ENCODE data around the gene KLK13.

The KLK13 gene

DNA sequence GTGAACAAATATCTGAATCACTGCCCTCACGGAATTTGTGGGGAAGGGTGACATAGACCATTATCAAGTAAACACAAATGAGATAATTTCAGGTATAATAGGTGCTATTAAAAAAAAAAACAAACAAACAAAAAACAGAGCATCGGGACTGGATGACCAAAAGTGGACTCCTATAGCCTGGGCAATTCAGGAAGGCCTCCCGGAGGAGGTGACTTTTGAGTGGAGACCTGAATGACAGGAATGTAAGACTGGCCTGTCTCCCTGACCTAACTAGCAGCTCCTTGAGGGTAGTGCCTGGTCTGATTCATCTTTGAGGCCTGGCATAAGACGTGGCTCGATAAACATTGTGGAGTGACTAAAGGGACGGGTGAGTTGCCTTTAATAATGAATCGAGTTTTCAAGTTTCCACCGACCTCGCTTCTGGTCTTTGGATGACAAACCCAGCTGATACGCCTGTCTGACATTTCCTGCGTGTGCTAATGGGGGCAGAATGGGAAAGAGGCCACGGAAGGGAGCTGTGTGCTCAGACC is 52.2 kb downstream of the KLK13 start:
- Histone ChIP-seq H3K27ac (ENCODE audit: low read length) (no peak overlapping the region), H3K4me3 (ENCODE audit: low read length) (no peak overlapping the region), H3K36me3 (ENCODE audit: control insufficient read depth, insufficient read depth, low read length) (no peaks in the 10 kb centered on the region), H3K9me3 (ENCODE audit: control insufficient read depth, insufficient read depth, low read length) (no peaks in the 10 kb centered on the region), H3K27me3 (ENCODE audit: control insufficient read depth, insufficient read depth, low read length) (no peaks in the 10 kb centered on the region; the same call in 1 of the 2 replicates), H3K4me1 (ENCODE audit: control insufficient read depth, insufficient read depth, low read length) (no peaks in the 10 kb centered on the region)
- WGBS (ENCODE audit: insufficient coverage, insufficient read length), result no CpG with 5 or more reads among the region's 12 CpGs
- no peak for DNase-seq (ENCODE audit: low read depth, low spot score)

DNA sequence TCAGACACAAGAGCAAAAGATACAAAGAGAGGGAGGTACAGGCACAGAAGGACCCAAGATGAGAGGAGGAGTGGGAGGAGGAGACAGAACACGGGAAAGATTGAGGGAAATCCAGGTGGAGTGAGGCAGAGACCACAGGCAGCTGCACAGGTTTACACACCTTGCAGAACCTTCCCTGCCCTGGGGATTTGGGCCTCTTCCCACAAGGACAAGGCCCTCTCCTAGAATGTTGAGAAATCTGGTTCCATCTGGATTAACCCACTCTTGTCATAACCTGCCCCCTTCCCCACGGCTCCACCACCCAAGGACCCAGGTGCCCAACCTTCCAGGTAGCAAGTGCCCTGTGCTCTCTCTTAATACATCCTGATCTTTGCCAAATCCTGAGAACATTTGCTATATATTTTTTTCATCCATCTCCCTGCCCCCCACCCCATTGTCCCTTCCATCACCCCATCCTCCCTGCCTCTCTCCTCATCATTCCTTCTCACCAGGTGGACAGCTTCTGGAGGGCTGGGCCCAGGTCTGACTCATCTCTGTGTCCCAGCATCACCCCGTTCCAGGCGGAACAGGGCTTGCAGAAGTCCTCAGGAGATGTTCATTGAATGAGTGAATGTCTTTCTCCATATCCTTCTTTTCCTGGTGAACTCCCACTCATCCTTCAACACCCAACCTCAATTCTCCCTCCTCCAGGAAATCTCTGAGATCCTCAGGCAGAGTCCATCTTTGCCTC is 54.7 kb downstream of the KLK13 start:
- Histone ChIP-seq H3K27ac (ENCODE audit: low read length) (no peak overlapping the region), H3K27me3 (ENCODE audit: control insufficient read depth, insufficient read depth, low read length) (no peaks in the 10 kb centered on the region; the same call in 1 of the 2 replicates), H3K4me3 (ENCODE audit: low read length) (no peak overlapping the region), H3K9me3 (ENCODE audit: control insufficient read depth, insufficient read depth, low read length) (no peaks in the 10 kb centered on the region), H3K4me1 (ENCODE audit: control insufficient read depth, insufficient read depth, low read length) (no peaks in the 10 kb centered on the region), H3K36me3 (ENCODE audit: control insufficient read depth, insufficient read depth, low read length) (no peaks in the 10 kb centered on the region)
- WGBS (ENCODE audit: insufficient coverage, insufficient read length), result no CpG with 5 or more reads among the region's 4 CpGs
- no peak for DNase-seq (ENCODE audit: low read depth, low spot score)

DNA sequence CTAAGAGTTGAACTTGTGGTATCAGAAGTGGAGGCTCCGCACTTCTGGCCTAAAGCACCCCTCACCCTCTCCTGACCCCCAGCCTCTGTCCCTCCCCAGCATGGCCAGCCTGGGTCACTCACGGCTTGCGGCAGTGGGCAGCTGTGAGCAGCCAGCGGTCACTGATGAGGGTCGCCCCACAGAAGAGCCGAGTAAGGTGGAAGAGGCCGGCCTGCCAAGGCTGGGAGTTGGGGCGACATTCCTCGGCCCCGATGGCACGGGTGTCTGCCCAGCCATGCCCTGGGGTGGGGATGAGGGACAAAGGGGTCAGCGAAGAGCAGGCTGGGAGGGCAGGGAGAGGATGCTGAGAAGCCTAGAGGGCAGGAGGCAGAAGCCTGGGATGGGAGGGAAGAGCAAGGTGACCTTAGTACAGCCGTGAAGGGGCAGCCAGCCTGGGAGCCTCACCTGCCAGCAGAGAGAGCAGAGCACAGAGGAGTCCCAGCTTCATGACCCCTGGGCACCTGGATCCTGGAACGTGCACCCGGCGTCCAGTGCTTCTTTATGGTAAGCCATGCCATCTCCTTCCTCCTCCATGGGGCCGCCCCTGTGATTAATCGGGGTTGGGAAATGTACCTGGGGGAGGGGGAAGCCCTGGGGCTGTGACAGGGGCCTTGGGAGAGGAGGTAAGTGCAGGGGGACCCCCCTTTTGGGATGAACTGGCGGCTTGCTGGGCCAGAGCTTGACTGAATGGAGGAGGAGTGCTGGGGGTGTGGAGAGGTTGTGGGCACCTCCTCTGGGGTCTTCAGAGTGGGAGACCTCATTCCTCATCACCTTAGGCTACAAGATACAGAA is 55.6 kb downstream of the KLK13 start:
- no CpG with 5 or more reads among the region's 19 CpGs for WGBS (ENCODE audit: insufficient coverage, insufficient read length)
- Histone ChIP-seq H3K36me3 (ENCODE audit: control insufficient read depth, insufficient read depth, low read length) (no peaks in the 10 kb centered on the region), H3K27ac (ENCODE audit: low read length) (no peak overlapping the region), H3K9me3 (ENCODE audit: control insufficient read depth, insufficient read depth, low read length) (no peaks in the 10 kb centered on the region), H3K27me3 (ENCODE audit: control insufficient read depth, insufficient read depth, low read length) (no peaks in the 10 kb centered on the region), H3K4me3 (ENCODE audit: low read length) (no peak overlapping the region), H3K4me1 (ENCODE audit: control insufficient read depth, insufficient read depth, low read length) (no peaks in the 10 kb centered on the region)
- no peak for DNase-seq (ENCODE audit: low read depth, low spot score)

DNA sequence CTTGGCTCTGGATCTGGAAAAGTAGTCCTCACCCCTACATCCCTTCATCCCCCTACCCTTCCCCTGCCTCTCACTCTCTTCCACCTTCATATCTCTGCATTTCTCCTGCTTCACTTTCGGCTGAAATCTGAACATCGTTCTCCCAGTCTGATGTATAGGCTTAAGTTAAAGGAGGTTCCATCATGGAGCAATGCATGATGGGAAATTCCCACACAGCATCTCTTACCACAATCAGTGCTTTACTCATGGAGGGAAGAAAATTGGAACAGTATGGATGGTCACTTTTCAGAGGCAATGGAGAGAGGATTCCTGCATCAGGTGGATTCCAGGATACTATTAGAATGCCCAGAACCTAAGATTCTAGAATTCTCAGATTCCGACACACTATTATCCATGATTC is 57.4 kb downstream of the KLK13 start:
- Histone ChIP-seq H3K9me3 (ENCODE audit: control insufficient read depth, insufficient read depth, low read length) (no peaks in the 10 kb centered on the region), H3K36me3 (ENCODE audit: control insufficient read depth, insufficient read depth, low read length) (no peaks in the 10 kb centered on the region), H3K4me1 (ENCODE audit: control insufficient read depth, insufficient read depth, low read length) (no peaks in the 10 kb centered on the region), H3K27me3 (ENCODE audit: control insufficient read depth, insufficient read depth, low read length) (no peaks in the 10 kb centered on the region), H3K4me3 (ENCODE audit: low read length) (no peak overlapping the region), H3K27ac (ENCODE audit: low read length) (no peak overlapping the region)
- DNase-seq (ENCODE audit: low read depth, low spot score), result no peak
- WGBS (ENCODE audit: insufficient coverage, insufficient read length), result no CpG with 5 or more reads among the region's 3 CpGs

DNA sequence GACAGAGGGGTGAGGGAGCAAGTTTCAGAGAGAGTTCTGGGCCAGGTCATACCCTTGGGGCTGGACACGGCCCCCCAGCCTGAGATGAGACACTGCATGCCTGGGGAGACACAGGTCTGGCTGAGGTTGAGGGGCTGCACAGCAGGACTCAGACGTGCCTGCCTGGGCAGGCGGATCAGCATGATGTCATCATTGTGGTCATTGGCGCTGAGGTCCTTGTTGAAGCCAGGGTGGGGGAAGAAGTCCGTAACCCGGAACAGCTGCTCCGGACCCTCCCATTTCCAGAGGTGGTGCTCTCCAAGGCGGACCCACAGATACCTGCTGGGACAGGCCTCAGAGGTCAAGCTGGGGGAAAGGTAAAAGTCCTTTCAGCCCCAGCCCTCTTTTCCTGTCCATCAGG is 58.5 kb downstream of the KLK13 start:
- no CpG with 5 or more reads among the region's 8 CpGs for WGBS (ENCODE audit: insufficient coverage, insufficient read length)
- Histone ChIP-seq H3K27ac (ENCODE audit: low read length) (no peak overlapping the region), H3K9me3 (ENCODE audit: control insufficient read depth, insufficient read depth, low read length) (no peaks in the 10 kb centered on the region), H3K4me3 (ENCODE audit: low read length) (no peak overlapping the region), H3K4me1 (ENCODE audit: control insufficient read depth, insufficient read depth, low read length) (peaks cover 1% of the 10 kb centered on the region), H3K27me3 (ENCODE audit: control insufficient read depth, insufficient read depth, low read length) (no peaks in the 10 kb centered on the region), H3K36me3 (ENCODE audit: control insufficient read depth, insufficient read depth, low read length) (no peaks in the 10 kb centered on the region)
- DNase-seq (ENCODE audit: low read depth, low spot score), result no peak
